ENCODE measurements around the gene PON1. TPM values are rescaled to one million over a fixed set of nuclear protein-coding genes. Genes with fewer than 3 reads are reported as not detected.

Gene PON1
- total and polyA plus RNA-seq, 2 of the 8 experiments (the other 6 are each of a cell fraction or from before 2014, with no cell fraction given) = not detected

- Histone ChIP-seq H3K18ac (ENCODE audit: extremely low read depth, low read length) (no peak overlapping the region), H4K5ac (ENCODE audit: insufficient read length, low read depth, low read length) (no peak overlapping the region), H3K27me3 (replicated peaks in 1 of 4; ENCODE audit: control insufficient read depth in 3 of 4, extremely low read depth in 1 of 4, insufficient read depth in 3 of 4, low read length in 3 of 4) (no peaks in the 10 kb centered on the region; a peak in 1 of 7 replicates), H3K27ac (ENCODE audit: low read depth, low read length) (no peak overlapping the region), H2BK5ac (ENCODE audit: low read depth, low read length) (no peak overlapping the region), H3K4ac (replicated peaks; ENCODE audit: insufficient read length, low read depth, low read length) (no peak overlapping the region), H3K4me2 (ENCODE audit: insufficient read depth in 1 of 2, low read depth in 2 of 2, low read length in 2 of 2) (no peak overlapping the region), H3K36me3 (ENCODE audit: control insufficient read depth in 2 of 4, insufficient read depth in 4 of 4, low read length in 3 of 4) (no peaks in the 10 kb centered on the region), H3K79me2 (ENCODE audit: control insufficient read depth in 1 of 2, insufficient read depth in 2 of 2, low read length in 2 of 2) (no peaks in the 10 kb centered on the region), H2AK5ac (ENCODE audit: low read depth, low read length) (no peak overlapping the region), H4K91ac (replicated peaks; ENCODE audit: insufficient read length, low read length) (no peak overlapping the region), H3K9ac (replicated peaks in 1 of 4; ENCODE audit: extremely low read depth in 1 of 4, low read depth in 3 of 4, low read length in 3 of 4) (no peak overlapping the region), H2AFZ (ENCODE audit: low read length) (no peak overlapping the region), H3K4me3 (ENCODE audit: extremely low read depth in 1 of 4, insufficient read depth in 2 of 4, low read depth in 3 of 4, low read length in 4 of 4) (no peak overlapping the region), H3K79me1 (ENCODE audit: low read depth, low read length) (no peaks in the 10 kb centered on the region), H3K9me3 (ENCODE audit: insufficient read depth in 2 of 2, low read depth in 1 of 2, low read length in 1 of 2) (no peaks in the 10 kb centered on the region), H3K23me2 (ENCODE audit: low read depth, low read length) (no peaks in the 10 kb centered on the region), H3K23ac (ENCODE audit: insufficient read length) (no peak overlapping the region), H2BK120ac (replicated peaks; ENCODE audit: low read depth, low read length) (no peak overlapping the region), H2BK12ac (ENCODE audit: low read depth, low read length) (no peak overlapping the region), H2BK15ac (ENCODE audit: low read length) (no peak overlapping the region), H2BK20ac (ENCODE audit: low read length) (no peak overlapping the region), H3K14ac (ENCODE audit: insufficient read length) (no peak overlapping the region), H3K56ac (replicated peaks; ENCODE audit: insufficient read length, low read depth, low read length) (no peak overlapping the region), H4K20me1 (replicated peaks in 1 of 2; ENCODE audit: control insufficient read depth in 1 of 2, insufficient read depth in 2 of 2, low read length in 2 of 2) (no peaks in the 10 kb centered on the region), H4K8ac (ENCODE audit: extremely low read depth, insufficient read depth, low read length) (no peak overlapping the region), H3K4me1 (replicated peaks in 1 of 4; ENCODE audit: control insufficient read depth in 3 of 4, insufficient read depth in 4 of 4, low read length in 3 of 4) (peaks cover 0 to 7% (median 1%) of the 10 kb centered on the region in 4 experiments; a peak in 2 of 7 replicates)
- CTCF ChIA-PET (ENCODE audit: partially characterized antibody) = interaction anchor here (1.5 kb wide), 1 partner anchor 191 kb away, joined by 4 read pairs; no protein-coding TSS in a partner anchor
- POLR2A ChIA-PET (ENCODE audit: partially characterized antibody) = no interaction called here
- DNase-seq (ENCODE audit: low read depth in 1 of 2, low spot score in 2 of 2) (no peak), FAIRE-seq (no peak)
- no peak for TF ChIP-seq SUZ12 (IDR thresholded peaks at IDR 0.05; ENCODE audit: low read length)
- TF ChIP-seq BRCA1 (IDR thresholded peaks at IDR 0.05; ENCODE audit: low read depth, low read length) = no peak
- WGBS, 2 experiments (ENCODE audit: extremely low coverage in 1 of 2, insufficient coverage in 1 of 2, insufficient read length in 1 of 2, insufficient replicate concordance in 2 of 2, low coverage in 1 of 2, low lambda C conversion rate in 2 of 2, missing lambda C conversion rate in 1 of 2) = 92% methylated on average over 1 of the region's 1 CpG; no CpG with 5 or more reads in 1 of the 2 experiments
Measured at GRCh38 chr7:95320651-95321050, 3.7 kb downstream of the PON1 start.

All from H1 (cell line).